DOHH2 (cell line): Measurements from ENCODE around the gene CYP4F3.

Experiments used
- CTCF ChIP-seq: fragments of 200-600 bp; sonication (generic); IDR thresholded peaks from one replicate; pipeline ENCODE4 v1.5.1; 2014; ENCODE audit warnings: antibody characterized with exemption, mild to moderate bottlenecking, low read depth, low read length; ENCODE audit not compliant: poor library complexity, severe bottlenecking
- EZH2phosphoT487 ChIP-seq: fragments of 200-600 bp; sonication (generic); IDR thresholded peaks from 2 replicates; pipeline ENCODE4 v1.6.1; 2017; ENCODE audit warnings: borderline replicate concordance, mild to moderate bottlenecking, antibody characterized with exemption, low read length, moderate library complexity, mixed read lengths

GRCh38 chr19:15672580-15673175 is 32.0 kb downstream of the CYP4F3 start, which contains the start of gene CYP4F12:
- TF ChIP-seq CTCF: no peak
- no peak for TF ChIP-seq EZH2phosphoT487
